ENCODE data around the gene PACSIN1.
"Not testable (repeated sequence)": the region's sequence is repeated elsewhere in the genome, so short reads cannot be mapped to it uniquely, and the experiment has no call there.

PACSIN1 gene

DNA sequence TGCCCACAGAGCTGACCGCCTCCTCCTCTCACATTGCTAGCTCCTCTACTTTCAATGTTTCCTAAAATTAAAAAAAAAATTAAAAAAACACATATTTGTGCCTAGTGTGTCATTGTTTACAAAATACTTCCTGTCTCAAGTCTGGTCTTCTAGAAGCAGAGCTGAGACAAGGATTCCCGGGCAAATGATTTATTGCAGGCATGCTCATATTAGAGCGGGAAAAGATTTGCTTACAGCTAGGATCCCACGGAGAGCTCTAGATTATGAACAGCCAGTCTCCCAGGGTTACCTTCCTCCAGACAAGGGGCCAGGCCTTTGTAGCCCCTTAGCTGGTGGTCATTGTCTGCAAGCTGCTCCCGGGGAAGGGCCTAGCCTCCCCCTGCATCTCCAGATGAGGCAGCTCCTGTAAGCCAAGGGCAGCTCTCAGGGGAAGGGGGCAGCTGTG lies 9.4 kb downstream of the PACSIN1 start:
- DNase-seq (ENCODE audit: low spot score), result no peak

DNA sequence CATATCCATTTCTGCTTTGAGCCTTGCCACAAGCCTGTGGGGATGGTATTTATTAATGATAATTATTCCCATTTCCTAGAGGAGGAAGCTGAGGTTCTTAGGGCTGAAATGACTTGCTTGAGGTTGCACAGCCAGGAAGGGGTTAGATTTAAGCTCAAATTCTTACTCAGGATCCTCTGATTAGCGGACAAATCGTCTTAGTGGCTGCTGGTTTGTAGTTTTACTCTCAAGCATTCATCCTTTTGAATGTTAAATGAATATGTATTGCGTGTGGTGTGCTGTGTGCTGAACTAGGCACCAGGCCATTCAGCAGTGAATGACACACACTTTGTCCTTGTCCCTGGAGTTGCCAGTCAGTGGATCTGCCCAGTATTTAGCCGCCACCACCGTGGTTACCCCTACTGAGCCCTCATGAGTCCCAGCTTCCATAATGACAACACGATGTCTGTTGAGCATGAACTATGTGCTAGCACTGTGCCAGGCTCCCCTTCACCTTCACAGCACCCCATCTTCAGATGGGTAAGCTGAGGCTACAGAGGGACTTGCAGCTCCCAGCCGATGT lies 10.0 kb downstream of the PACSIN1 start:
- TF ChIP-seq, protein P1, sequence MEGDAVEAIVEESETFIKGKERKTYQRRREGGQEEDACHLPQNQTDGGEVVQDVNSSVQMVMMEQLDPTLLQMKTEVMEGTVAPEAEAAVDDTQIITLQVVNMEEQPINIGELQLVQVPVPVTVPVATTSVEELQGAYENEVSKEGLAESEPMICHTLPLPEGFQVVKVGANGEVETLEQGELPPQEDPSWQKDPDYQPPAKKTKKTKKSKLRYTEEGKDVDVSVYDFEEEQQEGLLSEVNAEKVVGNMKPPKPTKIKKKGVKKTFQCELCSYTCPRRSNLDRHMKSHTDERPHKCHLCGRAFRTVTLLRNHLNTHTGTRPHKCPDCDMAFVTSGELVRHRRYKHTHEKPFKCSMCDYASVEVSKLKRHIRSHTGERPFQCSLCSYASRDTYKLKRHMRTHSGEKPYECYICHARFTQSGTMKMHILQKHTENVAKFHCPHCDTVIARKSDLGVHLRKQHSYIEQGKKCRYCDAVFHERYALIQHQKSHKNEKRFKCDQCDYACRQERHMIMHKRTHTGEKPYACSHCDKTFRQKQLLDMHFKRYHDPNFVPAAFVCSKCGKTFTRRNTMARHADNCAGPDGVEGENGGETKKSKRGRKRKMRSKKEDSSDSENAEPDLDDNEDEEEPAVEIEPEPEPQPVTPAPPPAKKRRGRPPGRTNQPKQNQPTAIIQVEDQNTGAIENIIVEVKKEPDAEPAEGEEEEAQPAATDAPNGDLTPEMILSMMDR (IDR thresholded peaks at IDR 0.05; ENCODE audit: extremely low read depth, missing control alignments), result no peak
- no peak for DNase-seq (ENCODE audit: low spot score)

More for the DNA sequence above, 9.4 kb downstream of the PACSIN1 start:
- TF ChIP-seq, protein P1 (IDR thresholded peaks at IDR 0.05; ENCODE audit: extremely low read depth, missing control alignments), result no peak

DNA sequence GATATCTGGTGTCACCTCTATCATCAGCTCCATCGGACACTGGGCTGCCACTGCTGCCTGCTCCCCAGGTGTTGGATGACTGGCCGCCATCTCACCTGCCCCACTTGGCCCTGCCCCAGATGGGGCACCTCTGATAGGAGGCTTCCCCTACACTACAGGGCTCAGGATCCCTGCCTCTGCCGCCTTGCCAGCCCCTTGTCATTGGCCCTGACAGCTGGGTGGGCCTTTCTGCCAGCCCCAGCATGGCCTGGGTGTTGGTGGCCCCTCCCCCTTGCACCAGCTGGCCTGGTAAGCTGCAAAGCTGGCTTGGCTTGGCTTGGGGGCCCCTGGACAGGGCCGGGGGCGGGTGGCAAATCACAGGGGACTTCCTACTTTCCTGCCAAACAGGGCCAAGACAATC lies 10.6 kb downstream of the PACSIN1 start:
- TF ChIP-seq, protein P1 (IDR thresholded peaks at IDR 0.05; ENCODE audit: extremely low read depth, missing control alignments), result no peak
- no peak for DNase-seq (ENCODE audit: low spot score)

DNA sequence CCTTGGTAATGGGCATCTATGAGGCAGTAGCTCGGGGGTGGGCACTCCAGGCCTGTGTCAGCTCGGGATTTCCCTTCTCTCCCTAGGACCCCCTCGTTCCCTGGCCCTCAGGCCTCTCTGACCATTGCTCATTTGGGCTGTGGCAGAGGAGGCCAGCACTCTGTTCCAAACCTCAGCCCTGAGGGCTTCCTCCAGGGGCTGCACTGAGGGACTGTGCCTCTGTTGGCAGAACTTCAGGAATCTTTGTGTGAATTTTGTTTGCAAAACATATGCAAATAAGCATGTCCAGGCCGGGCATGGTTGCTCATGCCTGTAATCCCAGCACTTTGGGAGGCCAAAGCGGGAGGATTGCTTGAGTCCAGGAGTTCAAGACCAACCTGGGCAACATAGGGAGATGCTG lies 11.0 kb downstream of the PACSIN1 start:
- TF ChIP-seq, protein P1 (IDR thresholded peaks at IDR 0.05; ENCODE audit: extremely low read depth, missing control alignments), result no peak

DNA sequence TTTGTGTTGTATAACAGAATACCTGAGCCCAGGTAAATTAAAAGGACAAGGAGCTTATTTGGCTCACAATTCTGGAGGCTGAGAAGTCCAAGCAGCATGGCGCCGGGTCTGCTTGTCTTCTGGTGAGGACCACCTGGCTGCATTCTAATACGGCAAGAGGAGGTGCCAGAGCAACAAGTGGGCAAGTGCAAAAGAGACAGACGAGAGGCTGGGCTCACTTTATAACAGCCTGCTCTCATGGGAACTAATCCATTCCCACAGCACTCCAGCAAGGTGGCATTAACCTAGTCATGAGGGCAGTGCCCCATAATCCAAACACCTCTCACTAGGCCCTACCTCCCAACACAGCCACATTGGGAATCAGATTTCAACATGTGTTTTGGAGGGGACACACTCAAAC lies 12.9 kb downstream of the PACSIN1 start:
- no peak for DNase-seq (ENCODE audit: low spot score)
- TF ChIP-seq, protein P1 (IDR thresholded peaks at IDR 0.05; ENCODE audit: extremely low read depth, missing control alignments), result no peak

More for the DNA sequence above, 11.0 kb downstream of the PACSIN1 start:
- DNase-seq (ENCODE audit: low spot score), result no peak

DNA sequence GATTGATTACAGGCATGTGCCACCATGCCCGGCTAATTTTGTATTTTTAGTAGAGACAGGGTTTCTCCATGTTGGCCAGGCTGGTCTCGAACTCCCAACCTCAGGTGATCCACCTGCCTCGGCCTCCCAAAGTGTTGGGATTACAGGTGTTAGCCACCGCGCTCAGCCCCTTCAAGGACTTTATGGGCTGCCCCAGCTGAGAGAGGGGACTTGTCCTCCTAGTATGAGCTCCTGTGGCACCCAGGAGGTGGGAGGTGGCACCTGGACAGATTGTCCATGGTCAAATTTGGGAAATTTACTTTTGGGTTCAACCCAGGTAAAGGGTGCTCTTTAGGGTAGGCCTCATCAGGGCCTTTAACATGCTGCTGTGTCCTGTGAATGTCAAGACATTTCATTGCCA lies 17.9 kb downstream of the PACSIN1 start:
- DNase-seq (ENCODE audit: low spot score), result not testable (repeated sequence)

DNA sequence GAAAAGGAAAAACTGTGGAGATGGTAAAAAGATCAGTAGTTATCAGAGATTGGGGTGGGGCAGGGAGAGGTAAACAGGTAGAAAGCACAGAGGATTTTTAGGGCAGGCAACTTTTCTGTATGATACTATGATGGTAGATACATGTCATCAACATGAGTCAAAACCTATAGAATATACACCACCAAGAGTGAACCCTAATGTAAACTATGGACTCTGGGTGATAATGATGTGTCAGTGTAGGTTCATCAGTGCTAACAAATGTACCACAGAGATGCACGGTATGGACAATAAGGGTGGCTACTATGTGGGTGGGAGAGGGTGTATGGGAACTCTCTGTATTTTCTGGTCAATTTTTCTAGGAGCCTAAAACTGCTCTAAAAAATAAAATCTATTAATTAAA lies 18.5 kb downstream of the PACSIN1 start:
- TF ChIP-seq, protein P1 (IDR thresholded peaks at IDR 0.05; ENCODE audit: extremely low read depth, missing control alignments), result no peak
- DNase-seq (ENCODE audit: low spot score), result no peak

DNA sequence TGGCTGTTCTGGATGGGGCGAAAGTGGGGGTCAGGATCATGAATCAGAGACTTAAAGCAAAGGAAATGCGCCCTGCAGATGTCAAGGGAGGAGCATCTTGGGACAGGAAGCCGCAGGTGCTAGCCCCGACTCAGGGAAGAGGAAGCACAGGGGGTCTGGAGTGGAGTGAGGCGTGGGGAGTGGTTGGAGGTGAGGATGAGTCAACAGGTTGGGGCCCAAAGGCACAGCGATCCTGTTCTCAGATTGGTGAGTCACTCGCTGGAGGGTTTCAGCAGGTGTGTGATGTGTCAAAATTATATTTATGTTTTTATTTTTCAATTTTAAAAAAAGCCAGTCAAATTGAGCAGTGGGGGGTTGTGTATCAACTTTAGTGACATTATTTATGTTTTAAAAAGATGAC lies 19.0 kb downstream of the PACSIN1 start:
- DNase-seq (ENCODE audit: low spot score), result peak; percentile 50
- TF ChIP-seq, protein P1 (IDR thresholded peaks at IDR 0.05; ENCODE audit: extremely low read depth, missing control alignments), result no peak

All from GM20000 (cell line).